K562 (cell line): ENCODE measurements around the gene ALOXE3. TPM values are rescaled to one million over a fixed set of nuclear protein-coding genes. Genes with fewer than 3 reads are reported as not detected.

Source experiments
- ARNT ChIP-seq, 2 experiments: fragments of 450-650 bp; IDR thresholded peaks; 2 replicates each; pipeline ENCODE4 v1.6.1; 2016; ENCODE audit warnings: mild to moderate bottlenecking in 1 of 2
- ELF4 ChIP-seq: fragments of 450-650 bp; formaldehyde crosslinking; IDR thresholded peaks from 2 replicates; pipeline ENCODE4 v1.4.0; 2022; ENCODE audit warnings: missing genetic modification characterization
- EZH2 ChIP-seq: IDR thresholded peaks from 2 replicates; pipeline ENCODE4 v1.6.1; 2012; ENCODE audit warnings: low read depth, mild to moderate bottlenecking, inconsistent platforms, low read length, borderline replicate concordance
- FIP1L1 ChIP-seq: fragments of 200-400 bp; formaldehyde crosslinking; IDR thresholded peaks from 2 replicates; pipeline ENCODE4 v1.6.1; 2018; ENCODE audit warnings: mild to moderate bottlenecking, low read depth, low read length; ENCODE audit not compliant: poor library complexity, severe bottlenecking
- FOXK2 ChIP-seq, 2 experiments: fragments of 450-650 bp; IDR thresholded peaks in 1 of 2; conservative IDR thresholded peaks in 1 of 2; 2 replicates each; pipeline ENCODE4 v1.6.1; 2016; ENCODE audit warnings: low read depth in 2 of 2, mild to moderate bottlenecking in 1 of 2
- KLF16 ChIP-seq: IDR thresholded peaks from 2 replicates; pipeline ENCODE4 v1.6.1; 2016; ENCODE audit warnings: antibody characterized with exemption
- MAFG ChIP-seq: fragments of 450-650 bp; conservative IDR thresholded peaks from 2 replicates; pipeline ENCODE4 v1.6.1; 2016; ENCODE audit warnings: missing genetic modification characterization, missing compliant biosample characterization
- MEF2A ChIP-seq: IDR thresholded peaks from 2 replicates; pipeline ENCODE4 v1.6.1; 2011; ENCODE audit warnings: low read depth, mild to moderate bottlenecking, low read length, moderate library complexity; ENCODE audit not compliant: control insufficient read depth
- NELFE ChIP-seq: IDR thresholded peaks from 2 replicates; pipeline ENCODE4 v1.6.1; 2011; ENCODE audit warnings: mild to moderate bottlenecking; ENCODE audit not compliant: insufficient read depth, insufficient read length
- NFIX ChIP-seq: fragments of 250-450 bp; sonication (Bioruptor Pico); IDR thresholded peaks from 2 replicates; pipeline ENCODE4 v1.4.0; 2020; ENCODE audit warnings: low read depth, mild to moderate bottlenecking, moderate library complexity
- RAD21 ChIP-seq, 2 experiments: fragments of 250-450 bp in 1 of 2; fragments of 450-650 bp in 1 of 2; sonication (Bioruptor Pico) in 1 of 2; formaldehyde crosslinking in 1 of 2; IDR thresholded peaks in 1 of 2; conservative IDR thresholded peaks in 1 of 2; 2 replicates each; pipeline versions ENCODE4 v1.4.0 to v1.8.0; 2020 to 2022; ENCODE audit warnings: mild to moderate bottlenecking in 2 of 2, moderate library complexity in 1 of 2
- SETDB1 ChIP-seq: IDR thresholded peaks from one replicate; pipeline ENCODE4 v1.6.1; 2012; ENCODE audit warnings: low read length, control low read depth, inconsistent platforms
- ZBTB1 ChIP-seq: sonication (generic); formaldehyde crosslinking; IDR thresholded peaks from 2 replicates; pipeline ENCODE4 v1.8.1; 2023; ENCODE audit warnings: missing genetic modification reagents, low read depth, mild to moderate bottlenecking, borderline replicate concordance
- ZFX ChIP-seq: sonication (generic); formaldehyde crosslinking; IDR thresholded peaks from 2 replicates; pipeline ENCODE4 v1.8.0; 2022; ENCODE audit warnings: mild to moderate bottlenecking, missing genetic modification reagents, moderate library complexity
- ZNF274 ChIP-seq: IDR thresholded peaks from 2 replicates; pipeline ENCODE4 v1.6.1; 2011; ENCODE audit warnings: low read depth, mild to moderate bottlenecking, low read length, moderate library complexity, borderline replicate concordance
- ZNF445 ChIP-seq: fragments of 250-450 bp; sonication (Bioruptor Pico); IDR thresholded peaks from 2 replicates; pipeline ENCODE4 v1.4.0; 2020; ENCODE audit warnings: low read depth, mild to moderate bottlenecking, moderate library complexity
- polyA plus RNA-seq, 8 experiments: library from polyadenylated mRNA; depleted of rRNA in 4 of 8; stranded (reverse) in 5 of 8; unstranded in 3 of 8; fragments of >200 nt; fragmentation: Nextera tagmentation in 2 of 8; fragmentation: Illumina TruSeq in 1 of 8; extraction: Ambion mirVana in 2 of 8; extraction: Trizol in 1 of 8; gene quantifications; 2 replicates each; pipeline versions ENCODE4 v1.2.1 to v1.2.3, GENCODE V29; 2011 to 2014; ENCODE audit warnings: inconsistent platforms in 1 of 8, missing spikeins in 1 of 8
- total RNA-seq, 7 experiments: library from RNA; depleted of rRNA in 6 of 7; stranded (reverse); fragments of >200 nt in 6 of 7; fragmentation: Illumina TruSeq in 2 of 7; extraction: Trizol in 2 of 7; gene quantifications; 2 replicates each; pipeline versions ENCODE4 v1.2.1 to v1.2.3, GENCODE V29; 2011 to 2021; ENCODE audit warnings: low replicate concordance in 1 of 7
- TF ChIP-seq, protein P1 (sequence below): fragments of 250-450 bp; sonication (Bioruptor Pico); IDR thresholded peaks from 2 replicates; pipeline ENCODE4 v1.4.0; 2020; ENCODE audit warnings: mild to moderate bottlenecking, moderate library complexity
- TF ChIP-seq, protein P2 (sequence below): fragments of 450-650 bp; formaldehyde crosslinking; IDR thresholded peaks from 2 replicates; pipeline ENCODE4 v1.4.0; 2020; ENCODE audit warnings: mild to moderate bottlenecking, moderate library complexity
- TF ChIP-seq, protein P3 (sequence below): fragments of 250-450 bp; sonication (Bioruptor Pico); IDR thresholded peaks from 2 replicates; pipeline ENCODE4 v1.5.0; 2021; ENCODE audit warnings: mild to moderate bottlenecking, moderate library complexity

The ALOXE3 gene
- total and polyA plus RNA-seq, 9 of the 15 experiments (the other 6 are each of a cell fraction or from before 2014, with no cell fraction given) = 0.04 TPM; not detected in 8

DNA sequence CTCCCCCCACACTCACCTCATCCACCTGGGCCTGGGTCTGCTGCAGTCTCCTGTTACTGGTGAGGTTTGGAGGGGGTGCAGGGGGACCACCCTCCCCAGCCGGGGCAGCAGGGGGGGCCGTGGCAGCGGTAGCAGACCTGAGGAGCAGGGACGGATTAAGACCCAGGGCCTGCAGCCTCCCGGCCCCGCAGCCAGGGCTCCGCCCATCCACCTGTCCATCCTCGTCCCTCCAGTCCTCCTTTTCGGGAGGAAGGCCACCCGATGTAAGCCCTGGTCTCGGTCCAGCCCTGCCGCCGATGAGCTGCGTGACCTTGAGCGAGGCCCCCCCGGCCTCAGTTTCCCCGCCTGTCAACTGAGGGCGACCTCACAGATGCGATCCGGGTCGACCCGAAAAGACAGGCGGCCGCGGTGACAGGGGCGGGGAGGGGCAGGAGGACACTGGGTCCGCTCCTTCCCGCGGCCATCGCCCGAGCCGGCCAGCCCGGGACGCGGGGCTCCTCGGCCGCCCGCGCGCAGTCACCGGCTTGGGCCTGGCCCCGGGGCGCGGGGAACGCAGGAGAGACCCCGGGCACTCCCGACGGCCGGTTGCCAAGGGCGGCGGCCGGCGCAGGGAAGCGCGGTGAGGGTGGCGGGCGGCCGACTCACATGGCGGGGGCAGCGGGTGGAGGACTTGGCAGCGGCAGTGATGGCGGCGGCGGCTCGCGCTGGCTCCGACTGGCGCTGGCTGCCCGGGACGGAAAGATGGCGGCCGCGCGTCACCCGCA lies 44.1 kb upstream of the ALOXE3 start, which contains the start of gene VAMP2 (continued):
- no peak for TF ChIP-seq EZH2
- TF ChIP-seq SETDB1 = no peak
- no peak for TF ChIP-seq ZNF274
- TF ChIP-seq, protein P1, sequence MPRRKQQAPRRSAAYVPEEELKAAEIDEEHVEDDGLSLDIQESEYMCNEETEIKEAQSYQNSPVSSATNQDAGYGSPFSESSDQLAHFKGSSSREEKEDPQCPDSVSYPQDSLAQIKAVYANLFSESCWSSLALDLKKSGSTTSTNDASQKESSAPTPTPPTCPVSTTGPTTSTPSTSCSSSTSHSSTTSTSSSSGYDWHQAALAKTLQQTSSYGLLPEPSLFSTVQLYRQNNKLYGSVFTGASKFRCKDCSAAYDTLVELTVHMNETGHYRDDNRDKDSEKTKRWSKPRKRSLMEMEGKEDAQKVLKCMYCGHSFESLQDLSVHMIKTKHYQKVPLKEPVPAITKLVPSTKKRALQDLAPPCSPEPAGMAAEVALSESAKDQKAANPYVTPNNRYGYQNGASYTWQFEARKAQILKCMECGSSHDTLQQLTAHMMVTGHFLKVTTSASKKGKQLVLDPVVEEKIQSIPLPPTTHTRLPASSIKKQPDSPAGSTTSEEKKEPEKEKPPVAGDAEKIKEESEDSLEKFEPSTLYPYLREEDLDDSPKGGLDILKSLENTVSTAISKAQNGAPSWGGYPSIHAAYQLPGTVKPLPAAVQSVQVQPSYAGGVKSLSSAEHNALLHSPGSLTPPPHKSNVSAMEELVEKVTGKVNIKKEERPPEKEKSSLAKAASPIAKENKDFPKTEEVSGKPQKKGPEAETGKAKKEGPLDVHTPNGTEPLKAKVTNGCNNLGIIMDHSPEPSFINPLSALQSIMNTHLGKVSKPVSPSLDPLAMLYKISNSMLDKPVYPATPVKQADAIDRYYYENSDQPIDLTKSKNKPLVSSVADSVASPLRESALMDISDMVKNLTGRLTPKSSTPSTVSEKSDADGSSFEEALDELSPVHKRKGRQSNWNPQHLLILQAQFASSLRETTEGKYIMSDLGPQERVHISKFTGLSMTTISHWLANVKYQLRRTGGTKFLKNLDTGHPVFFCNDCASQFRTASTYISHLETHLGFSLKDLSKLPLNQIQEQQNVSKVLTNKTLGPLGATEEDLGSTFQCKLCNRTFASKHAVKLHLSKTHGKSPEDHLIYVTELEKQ (CRISPR knock-in tag) = no peak
- TF ChIP-seq NFIX (CRISPR knock-in tag) = no peak
- no peak for TF ChIP-seq MEF2A
- peak; percentile 22; the same call in 1 of the 2 replicates for TF ChIP-seq ZBTB1
- TF ChIP-seq, protein P2, sequence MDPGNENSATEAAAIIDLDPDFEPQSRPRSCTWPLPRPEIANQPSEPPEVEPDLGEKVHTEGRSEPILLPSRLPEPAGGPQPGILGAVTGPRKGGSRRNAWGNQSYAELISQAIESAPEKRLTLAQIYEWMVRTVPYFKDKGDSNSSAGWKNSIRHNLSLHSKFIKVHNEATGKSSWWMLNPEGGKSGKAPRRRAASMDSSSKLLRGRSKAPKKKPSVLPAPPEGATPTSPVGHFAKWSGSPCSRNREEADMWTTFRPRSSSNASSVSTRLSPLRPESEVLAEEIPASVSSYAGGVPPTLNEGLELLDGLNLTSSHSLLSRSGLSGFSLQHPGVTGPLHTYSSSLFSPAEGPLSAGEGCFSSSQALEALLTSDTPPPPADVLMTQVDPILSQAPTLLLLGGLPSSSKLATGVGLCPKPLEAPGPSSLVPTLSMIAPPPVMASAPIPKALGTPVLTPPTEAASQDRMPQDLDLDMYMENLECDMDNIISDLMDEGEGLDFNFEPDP (CRISPR knock-in tag) = no peak
- TF ChIP-seq FOXK2 (conservative IDR thresholded peaks at IDR 0.05 in 1 of 2, IDR thresholded peaks at IDR 0.05 in 1 of 2; ENCODE audit: low read depth in 2 of 2) = no peak
- no peak for TF ChIP-seq ELF4 (CRISPR knock-in tag)
- TF ChIP-seq, protein P3, sequence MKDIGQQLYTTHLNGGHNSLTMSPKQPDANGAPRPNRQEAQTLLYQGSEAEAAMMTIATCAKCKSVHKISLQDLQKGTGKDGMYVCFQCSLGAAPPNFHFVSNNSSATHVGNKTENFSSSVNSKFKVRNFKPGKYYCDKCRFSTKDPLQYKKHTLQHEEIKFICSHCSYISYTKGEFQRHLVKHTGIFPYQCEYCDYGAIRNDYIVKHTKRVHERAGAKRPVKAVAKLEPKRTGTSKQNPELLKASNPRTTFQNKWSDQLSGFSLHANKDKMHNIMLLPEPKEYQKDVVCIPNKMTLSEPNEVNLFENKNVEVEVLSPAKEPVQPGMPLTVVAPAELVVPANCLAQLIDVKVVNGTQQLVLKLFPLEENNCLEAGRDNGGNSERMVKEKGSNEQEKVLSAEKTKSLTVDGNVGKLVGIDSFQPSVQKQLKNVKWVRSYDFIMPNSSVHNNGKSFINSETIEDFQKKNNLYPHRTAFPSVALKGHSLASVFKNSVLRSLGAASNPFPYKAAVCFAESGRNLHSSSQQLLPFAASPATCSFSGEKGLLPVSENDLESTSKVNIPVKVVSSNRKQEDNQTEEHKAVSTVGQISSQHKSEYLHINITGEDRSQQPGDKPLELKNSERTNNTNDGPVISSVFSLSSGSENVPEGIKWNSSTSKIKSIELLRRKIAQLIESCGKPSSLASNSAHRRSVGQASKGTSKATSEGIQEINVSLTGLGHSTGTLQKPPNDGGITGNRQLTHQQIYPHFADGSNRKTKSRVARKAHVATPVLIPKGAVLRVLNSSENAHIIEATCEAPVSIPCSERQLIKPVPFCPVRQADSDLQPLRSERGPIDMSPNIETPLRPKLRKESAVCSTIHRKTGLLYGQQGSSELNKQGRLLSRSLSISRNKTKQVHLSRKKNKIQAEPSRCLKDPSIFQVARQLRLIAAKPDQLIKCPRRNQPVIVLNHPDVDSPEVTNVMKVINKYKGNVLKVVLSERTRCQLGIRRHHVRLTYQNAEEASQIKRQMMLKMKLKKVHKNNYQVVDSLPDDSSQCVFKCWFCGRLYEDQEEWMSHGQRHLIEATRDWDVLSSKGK (CRISPR knock-in tag) = no peak
- no peak for TF ChIP-seq MAFG
- no peak for TF ChIP-seq ARNT (IDR thresholded peaks at IDR 0.05)
- no peak for TF ChIP-seq RAD21 (CRISPR knock-in tag; conservative IDR thresholded peaks at IDR 0.05 in 1 of 2, IDR thresholded peaks at IDR 0.05 in 1 of 2)
- TF ChIP-seq KLF16 = peak; percentile 90
- no peak for TF ChIP-seq ZNF445 (CRISPR knock-in tag)
- peak; percentile 44 for TF ChIP-seq FIP1L1
- TF ChIP-seq NELFE = no peak
- TF ChIP-seq ZFX (CRISPR knock-in tag) = peak; percentile 70
